Bronchial epithelial cell (primary cell): ENCODE results near the gene COX8A. TPM values are rescaled to one million over a fixed set of nuclear protein-coding genes. Genes with fewer than 3 reads are reported as not detected.

Source experiments
- DNase-seq: peaks from one replicate; pipeline ENCODE4 v3.0.0-alpha.2; 2010; ENCODE audit warnings: low read depth
- FAIRE-seq: peaks from 2 replicates; lab custom pipeline; 2011; peaks lifted over from hg19 to GRCh38; lab: Jason Lieb, UNC
- H3K27me3 ChIP-seq: 2 replicates; pipeline ENCODE4 v1.5.1; 2011; ENCODE audit warnings: low read length; ENCODE audit not compliant: control insufficient read depth, insufficient read depth
- H3K36me3 ChIP-seq: 2 replicates; pipeline ENCODE4 v1.5.1; 2011; ENCODE audit warnings: low read length; ENCODE audit not compliant: control insufficient read depth, insufficient read depth
- H3K4me3 ChIP-seq: 2 replicates; pipeline ENCODE4 v1.5.1; 2011; ENCODE audit warnings: mild to moderate bottlenecking, low read depth, low read length, control low read depth
- total RNA-seq: library from RNA; depleted of rRNA; stranded (reverse); fragments of >200 nt; gene quantifications from 2 replicates; pipeline ENCODE4 v1.2.1, GENCODE V29; 2014
- TF ChIP-seq, protein P1 (sequence below): IDR thresholded peaks from 2 replicates; pipeline ENCODE4 v1.5.1; 2011; ENCODE audit warnings: mild to moderate bottlenecking, moderate library complexity, low read length, control low read depth, inconsistent platforms; ENCODE audit not compliant: insufficient read depth, severe bottlenecking

COX8A gene
- total RNA-seq, 1 donor from 2014 or later: 266 TPM

DNA sequence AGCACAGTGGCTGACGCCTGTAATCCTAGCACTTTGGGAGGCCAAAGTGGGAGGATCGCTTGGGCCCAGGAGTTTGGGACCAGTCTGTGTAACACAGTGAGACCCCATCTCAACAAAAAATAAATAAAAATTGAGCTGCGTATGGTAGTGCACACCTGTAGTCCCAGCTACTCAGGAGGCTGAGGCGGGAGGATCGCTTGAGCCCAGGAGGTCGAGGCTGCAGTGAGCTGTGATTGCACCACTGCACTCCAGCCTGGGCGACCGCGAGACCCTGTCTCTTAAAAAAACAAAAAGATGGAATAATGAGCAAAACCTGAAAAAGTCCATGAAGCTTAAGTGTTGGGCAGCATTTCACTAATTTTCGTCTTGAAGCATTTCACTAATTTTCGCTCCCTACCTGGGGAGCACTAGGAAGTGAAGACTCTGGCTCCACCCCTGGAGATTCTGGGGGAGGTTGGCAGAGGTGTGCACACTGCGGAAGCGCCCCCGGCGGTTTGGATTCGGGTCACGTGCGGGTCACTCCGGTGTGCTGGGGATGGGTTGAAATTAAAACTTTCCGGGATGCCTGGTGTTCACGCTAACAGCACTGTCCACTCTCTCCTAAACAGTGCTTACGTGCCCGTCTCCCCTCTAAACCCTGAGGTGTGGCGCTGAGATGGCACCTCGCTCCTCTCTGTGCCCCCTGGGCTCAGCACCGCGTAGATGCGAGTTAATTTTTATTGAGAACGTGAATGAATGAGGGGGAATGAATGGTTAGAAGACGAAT lies 36.5 kb upstream of the COX8A start:
- no peak for DNase-seq
- TF ChIP-seq, protein P1, sequence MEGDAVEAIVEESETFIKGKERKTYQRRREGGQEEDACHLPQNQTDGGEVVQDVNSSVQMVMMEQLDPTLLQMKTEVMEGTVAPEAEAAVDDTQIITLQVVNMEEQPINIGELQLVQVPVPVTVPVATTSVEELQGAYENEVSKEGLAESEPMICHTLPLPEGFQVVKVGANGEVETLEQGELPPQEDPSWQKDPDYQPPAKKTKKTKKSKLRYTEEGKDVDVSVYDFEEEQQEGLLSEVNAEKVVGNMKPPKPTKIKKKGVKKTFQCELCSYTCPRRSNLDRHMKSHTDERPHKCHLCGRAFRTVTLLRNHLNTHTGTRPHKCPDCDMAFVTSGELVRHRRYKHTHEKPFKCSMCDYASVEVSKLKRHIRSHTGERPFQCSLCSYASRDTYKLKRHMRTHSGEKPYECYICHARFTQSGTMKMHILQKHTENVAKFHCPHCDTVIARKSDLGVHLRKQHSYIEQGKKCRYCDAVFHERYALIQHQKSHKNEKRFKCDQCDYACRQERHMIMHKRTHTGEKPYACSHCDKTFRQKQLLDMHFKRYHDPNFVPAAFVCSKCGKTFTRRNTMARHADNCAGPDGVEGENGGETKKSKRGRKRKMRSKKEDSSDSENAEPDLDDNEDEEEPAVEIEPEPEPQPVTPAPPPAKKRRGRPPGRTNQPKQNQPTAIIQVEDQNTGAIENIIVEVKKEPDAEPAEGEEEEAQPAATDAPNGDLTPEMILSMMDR: no peak
- no peak for FAIRE-seq
- H3K4me3 ChIP-seq: peak overlapping the region; percentile 88
- H3K27me3 ChIP-seq: no peaks in the 10 kb centered on the region
- no peaks in the 10 kb centered on the region for H3K36me3 ChIP-seq

DNA sequence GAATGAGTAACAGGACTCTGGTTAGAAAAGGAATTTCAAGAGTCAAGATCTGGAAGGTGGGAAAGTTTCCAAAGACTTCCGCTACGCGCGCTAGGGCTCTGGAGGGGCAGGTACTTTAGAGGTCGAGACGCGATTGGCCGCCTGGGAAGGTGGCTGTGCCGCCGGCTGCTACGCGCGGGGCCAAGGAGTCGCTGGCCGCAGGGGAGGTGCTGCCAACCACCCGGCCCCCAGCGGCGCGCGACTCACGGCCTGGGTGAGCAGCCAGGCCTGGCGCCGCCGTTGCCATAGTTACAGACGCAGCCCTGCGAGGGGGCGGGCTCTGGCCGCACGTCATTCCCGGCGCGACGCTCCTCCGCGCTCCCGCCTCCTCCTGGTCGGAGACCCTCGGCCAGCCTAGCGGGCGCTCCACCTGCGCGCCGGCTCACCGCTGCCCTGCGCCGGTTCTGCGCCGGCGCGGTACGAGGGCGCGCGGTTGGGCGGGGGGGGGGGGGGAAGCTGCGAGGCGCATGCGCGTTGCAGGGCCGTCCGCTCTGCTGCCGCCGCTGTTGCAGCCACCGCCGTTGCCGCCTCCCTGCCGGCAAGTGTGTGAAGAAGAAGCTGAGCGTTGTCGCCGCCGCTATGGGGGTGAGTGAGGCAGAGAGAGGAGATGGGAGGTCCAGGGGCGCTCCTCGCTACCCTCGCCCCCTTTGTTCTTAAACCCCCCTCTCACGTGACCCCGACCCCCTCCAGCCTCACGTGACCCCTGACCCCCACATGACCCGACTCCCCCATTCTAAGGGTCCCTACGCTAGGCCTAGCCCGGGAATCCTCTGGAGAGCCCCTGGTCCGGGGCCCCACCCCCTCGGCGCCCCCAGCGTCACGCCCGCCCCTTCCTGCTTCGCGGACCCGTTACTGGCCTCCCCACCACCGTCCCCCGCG lies 35.7 kb upstream of the COX8A start, which contains the start of gene NAA40:
Gene NAA40, plus strand, starts transcription at position 524 of the 918 bp plus-strand sequence. Its CDS starts 95 bp downstream, at position 619.
- Histone ChIP-seq H3K36me3 (no peaks in the 10 kb centered on the region), H3K27me3 (no peaks in the 10 kb centered on the region), H3K4me3 (peak within 1 kb of the TSS; percentile 88)
- no peak for FAIRE-seq
- TF ChIP-seq, protein P1: no peak
- peak; percentile 83 for DNase-seq

DNA sequence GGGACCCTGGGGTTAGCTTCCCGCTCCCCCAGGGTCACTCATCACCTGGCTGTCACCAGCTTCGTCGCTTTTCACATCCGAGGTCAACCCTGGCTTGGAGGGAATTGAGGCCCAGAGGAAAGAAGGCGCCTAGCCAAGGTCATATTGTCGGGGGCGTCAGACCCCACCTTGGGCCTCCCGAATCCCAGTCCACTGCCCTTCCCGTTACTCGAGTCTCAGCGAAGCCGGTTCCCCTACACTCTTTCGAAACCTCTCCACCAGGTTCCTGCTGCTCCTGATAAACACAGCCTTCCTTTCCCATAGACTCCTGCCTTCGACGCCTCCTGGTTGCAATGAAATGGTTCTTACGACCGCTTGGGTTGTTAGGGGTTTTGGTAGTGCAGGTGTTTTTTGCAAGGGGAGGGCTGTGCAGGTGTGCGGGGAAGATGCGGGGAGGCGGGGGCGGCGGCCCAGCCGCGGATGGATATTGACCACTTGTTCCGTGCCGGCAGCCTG lies 35.0 kb upstream of the COX8A start:
- peak overlapping the region; percentile 88 for H3K4me3 ChIP-seq
- no peaks in the 10 kb centered on the region for H3K27me3 ChIP-seq
- no peaks in the 10 kb centered on the region for H3K36me3 ChIP-seq
- FAIRE-seq (no peak), DNase-seq (no peak)
- TF ChIP-seq, protein P1: no peak

DNA sequence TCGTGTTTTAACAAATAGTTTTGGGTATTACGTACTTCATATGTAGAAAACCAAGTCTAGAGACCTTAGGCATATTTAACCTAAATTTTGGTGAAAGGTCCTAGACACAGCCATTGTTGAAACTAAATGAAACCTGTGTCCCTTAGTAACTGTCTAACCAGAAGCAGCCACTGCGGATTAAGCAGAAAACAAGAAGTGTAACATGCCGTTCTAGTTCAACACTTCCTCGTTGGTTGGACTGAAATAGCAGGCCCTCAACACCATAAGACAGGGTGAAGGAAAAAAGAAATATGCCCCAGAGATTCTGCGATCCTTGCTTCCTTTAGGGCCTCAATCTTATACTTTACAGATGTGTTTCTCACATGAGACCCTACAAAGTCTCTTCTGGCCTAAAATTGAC lies 33.6 kb upstream of the COX8A start:
- Histone ChIP-seq H3K36me3 (no peaks in the 10 kb centered on the region), H3K4me3 (no peak overlapping the region), H3K27me3 (no peaks in the 10 kb centered on the region)
- DNase-seq: no peak
- FAIRE-seq: no peak
- TF ChIP-seq, protein P1: no peak

DNA sequence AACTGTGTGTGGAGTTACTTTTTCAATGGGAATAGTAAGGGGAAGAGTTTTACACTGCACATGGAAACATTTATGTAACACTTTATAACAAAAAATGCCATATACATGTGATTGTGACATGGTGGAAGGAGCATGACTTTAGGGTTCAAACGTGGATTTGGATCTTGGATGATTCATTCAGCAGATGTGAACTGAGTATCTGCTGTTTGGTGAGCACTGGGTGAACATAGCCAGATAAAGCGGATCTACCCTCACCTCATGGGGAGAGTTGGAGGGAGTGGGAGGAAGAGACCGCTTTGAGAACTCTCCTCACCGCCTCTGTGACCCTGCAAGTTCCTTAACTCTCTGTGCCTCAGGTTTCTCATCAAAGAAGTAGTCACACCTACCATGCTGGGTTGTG lies 32.5 kb upstream of the COX8A start:
- H3K4me3 ChIP-seq: no peak overlapping the region
- DNase-seq (no peak), FAIRE-seq (no peak)
- no peaks in the 10 kb centered on the region for H3K27me3 ChIP-seq
- TF ChIP-seq, protein P1: no peak
- H3K36me3 ChIP-seq: peaks cover 6% of the 10 kb centered on the region
